Neural cell (in vitro differentiated cells): ENCODE results near the gene IFI27.
"Not testable (repeated sequence)": the region's sequence is repeated elsewhere in the genome, so short reads cannot be mapped to it uniquely, and the experiment has no call there.

Experiments
- CTCF ChIP-seq: fragments of 450-650 bp; IDR thresholded peaks from 2 replicates; pipeline ENCODE4 v1.5.1; 2014; ENCODE audit warnings: antibody characterized with exemption, mild to moderate bottlenecking, moderate library complexity; ENCODE audit not compliant: poor library complexity, severe bottlenecking
- EZH2 ChIP-seq: fragments of 200-600, 300-800 bp; shearing (Covaris generic), sonication (generic); IDR thresholded peaks from 2 replicates; pipeline ENCODE4 v1.6.1; 2014; ENCODE audit warnings: antibody characterized with exemption, low read length, borderline replicate concordance, mild to moderate bottlenecking; ENCODE audit not compliant: insufficient read depth, poor library complexity, severe bottlenecking
- RAD21 ChIP-seq: fragments of 450-650 bp; conservative IDR thresholded peaks from 2 replicates; pipeline ENCODE4 v1.6.1; 2014; ENCODE audit warnings: antibody characterized with exemption, mild to moderate bottlenecking, moderate library complexity
- REST ChIP-seq: IDR thresholded peaks from 2 replicates; pipeline ENCODE4 v1.6.1; 2012; ENCODE audit warnings: borderline replicate concordance

- not testable (repeated sequence) for TF ChIP-seq REST, CTCF, EZH2, RAD21
Observed at GRCh38 chr14:94072076-94072475, 38.5 kb upstream of the IFI27 start.
